Body of pancreas (tissue), 4 donors: ENCODE measurements around the gene PFKFB3. TPM values are rescaled to one million over a fixed set of nuclear protein-coding genes. Genes with fewer than 3 reads are reported as not detected.

Experiments used
- ATAC-seq: fragments of 150-250 bp; one replicate; pipeline ENCODE4 v1.9.1; 2016
- DNase-seq, 4 donors: peaks; one replicate each; pipeline ENCODE4 v3.0.0-alpha.2; 2019
- H3K27ac ChIP-seq, 4 donors: fragments of 200-600 bp; sonication (generic); 1 replicate in 3 of 4; 2 replicates in 1 of 4; pipeline versions ENCODE4 v1.5.1 to v1.6.1; 2016 to 2019; ENCODE audit warnings: mild to moderate bottlenecking in 1 of 4, mixed read lengths in 1 of 4, moderate library complexity in 1 of 4
- H3K27me3 ChIP-seq, 2 donors: fragments of 200-600 bp; sonication (generic); one replicate each; pipeline ENCODE4 v1.6.0; 2016; ENCODE audit warnings: mild to moderate bottlenecking in 1 of 2
- H3K36me3 ChIP-seq, 2 donors: fragments of 200-600 bp; sonication (generic); replicated peaks in 1 of 2; 2 replicates each; pipeline ENCODE4 v1.5.1; 2016; ENCODE audit warnings: low read depth in 2 of 2; ENCODE audit not compliant: insufficient read depth in 1 of 2
- H3K4me1 ChIP-seq: fragments of 200-600 bp; sonication (generic); one replicate; pipeline ENCODE4 v1.6.0; 2016
- H3K4me3 ChIP-seq, 2 donors: fragments of 200-600 bp; sonication (generic); 1 replicate in 1 of 2; 2 replicates in 1 of 2; pipeline ENCODE4 v1.5.1; 2016 to 2019
- H3K9me3 ChIP-seq, 3 donors: fragments of 200-600 bp; sonication (generic); 1 replicate in 2 of 3; 2 replicates in 1 of 3; pipeline ENCODE4 v1.5.1; 2016
- CTCF ChIP-seq, 7 experiments: fragments of 450-650 bp in 4 of 7; fragments of 200-600 bp in 3 of 7; sonication (generic) in 3 of 7; IDR thresholded peaks; one replicate each; pipeline ENCODE4 v1.5.1; 2016 to 2019; ENCODE audit warnings: antibody characterized with exemption in 7 of 7
- POLR2A ChIP-seq, 3 donors: fragments of 450-650 bp; IDR thresholded peaks; one replicate each; pipeline ENCODE4 v1.6.1; 2016; ENCODE audit warnings: antibody characterized with exemption in 3 of 3, mild to moderate bottlenecking in 2 of 3
- WGBS, 2 donors: methylation state at CpG; one replicate each; pipeline ENCODE4 v1.1.5; 2017; 5-methylcytosine and 5-hydroxymethylcytosine counted together
- intact Hi-C: fragments of 100-400 bp; cut with DNase I; formaldehyde crosslinking; loops from one replicate; pipeline ENCODE4 v1.15.1; 2023
- total RNA-seq, 2 donors: library from RNA; depleted of rRNA; stranded (reverse); fragments of >200 nt; gene quantifications; one replicate each; pipeline ENCODE4 v1.1.0, GENCODE V29; 2016

The PFKFB3 gene
- total RNA-seq, 2 donors from 2014 or later: 26.5 to 137 TPM

GRCh38 chr10:6273351-6273750 lies 70.6 kb downstream of the PFKFB3 start:
- WGBS, 2 donors: 92% methylated on average over 11 of the region's 11 CpGs
- ATAC-seq (no peak), DNase-seq (no peak)
- H3K4me1 ChIP-seq: no peaks in the 10 kb centered on the region
- H3K36me3 ChIP-seq: no peaks in the 10 kb centered on the region
- no peak overlapping the region for H3K27ac ChIP-seq
- H3K4me3 ChIP-seq: no peak overlapping the region
- no peaks in the 10 kb centered on the region for H3K27me3 ChIP-seq
- no peak for TF ChIP-seq CTCF (IDR thresholded peaks at IDR 0.05)
- no peak for TF ChIP-seq POLR2A (IDR thresholded peaks at IDR 0.05)
- intact Hi-C loops: no loop called here
- no peaks in the 10 kb centered on the region for H3K9me3 ChIP-seq

GRCh38 chr10:6274040-6274439 lies 71.3 kb downstream of the PFKFB3 start:
- TF ChIP-seq CTCF (IDR thresholded peaks at IDR 0.05) (no peak), POLR2A (IDR thresholded peaks at IDR 0.05) (no peak)
- H3K27ac ChIP-seq: no peak overlapping the region
- no peak overlapping the region for H3K4me3 ChIP-seq
- DNase-seq (no peak), ATAC-seq (no peak)
- intact Hi-C loops: no loop called here
- no peaks in the 10 kb centered on the region for H3K27me3 ChIP-seq
- WGBS, 2 donors: 78 to 91% methylated on average over 4 of the region's 4 CpGs
- peaks cover 6% of the 10 kb centered on the region for H3K4me1 ChIP-seq
- H3K9me3 ChIP-seq: no peaks in the 10 kb centered on the region
- H3K36me3 ChIP-seq: no peaks in the 10 kb centered on the region

GRCh38 chr10:6274484-6274883 lies 71.8 kb downstream of the PFKFB3 start:
- no peak for TF ChIP-seq POLR2A (IDR thresholded peaks at IDR 0.05)
- Histone ChIP-seq H3K9me3 (no peaks in the 10 kb centered on the region), H3K4me3 (no peak overlapping the region), H3K27me3 (no peaks in the 10 kb centered on the region), H3K4me1 (peaks cover 7% of the 10 kb centered on the region), H3K27ac (peak overlapping the region in 1 of 4 donors; percentile 49), H3K36me3 (no peaks in the 10 kb centered on the region)
- DNase-seq (no peak), ATAC-seq (no peak)
- 88 to 93% methylated on average over 7 of the region's 7 CpGs for WGBS, 2 donors
- intact Hi-C loops: no loop called here

GRCh38 chr10:6275022-6275997 lies 72.6 kb downstream of the PFKFB3 start:
- no peaks in the 10 kb centered on the region for H3K36me3 ChIP-seq
- peaks cover 14% of the 10 kb centered on the region for H3K4me1 ChIP-seq
- ATAC-seq: peak; percentile 66
- no peak for TF ChIP-seq CTCF (IDR thresholded peaks at IDR 0.05)
- TF ChIP-seq POLR2A (IDR thresholded peaks at IDR 0.05): no peak
- H3K27ac ChIP-seq: peak overlapping the region in 2 of 4 donors; percentile 49 to 70
- WGBS, 2 donors: 62 to 81% methylated on average over 20 to 24 of the region's 29 CpGs
- peak; percentile 51 to 90 (median 70) for DNase-seq
- no peaks in the 10 kb centered on the region for H3K27me3 ChIP-seq
- no peaks in the 10 kb centered on the region for H3K9me3 ChIP-seq
- intact Hi-C loops: no loop called here
- no peak overlapping the region for H3K4me3 ChIP-seq

GRCh38 chr10:6276356-6276755 lies 73.6 kb downstream of the PFKFB3 start:
- Histone ChIP-seq H3K4me1 (peaks cover 17% of the 10 kb centered on the region), H3K9me3 (no peaks in the 10 kb centered on the region), H3K27me3 (no peaks in the 10 kb centered on the region), H3K4me3 (no peak overlapping the region), H3K27ac (no peak overlapping the region), H3K36me3 (no peaks in the 10 kb centered on the region)
- DNase-seq (no peak), ATAC-seq (no peak)
- no peak for TF ChIP-seq CTCF (IDR thresholded peaks at IDR 0.05)
- no peak for TF ChIP-seq POLR2A (IDR thresholded peaks at IDR 0.05)
- intact Hi-C loops: no loop called here
- 85 to 93% methylated on average over 2 of the region's 2 CpGs for WGBS, 2 donors
